Bronchial epithelial cell (primary cell): ENCODE data around the gene MED31. TPM values are rescaled to one million over a fixed set of nuclear protein-coding genes. Genes with fewer than 3 reads are reported as not detected.

Experiments used
- DNase-seq: peaks from one replicate; pipeline ENCODE4 v3.0.0-alpha.2; 2010; ENCODE audit warnings: low read depth
- FAIRE-seq: peaks from 2 replicates; lab custom pipeline; 2011; peaks lifted over from hg19 to GRCh38; lab: Jason Lieb, UNC
- H3K27me3 ChIP-seq: 2 replicates; pipeline ENCODE4 v1.5.1; 2011; ENCODE audit warnings: low read length; ENCODE audit not compliant: control insufficient read depth, insufficient read depth
- H3K36me3 ChIP-seq: 2 replicates; pipeline ENCODE4 v1.5.1; 2011; ENCODE audit warnings: low read length; ENCODE audit not compliant: control insufficient read depth, insufficient read depth
- H3K4me3 ChIP-seq: 2 replicates; pipeline ENCODE4 v1.5.1; 2011; ENCODE audit warnings: mild to moderate bottlenecking, low read depth, low read length, control low read depth
- total RNA-seq: library from RNA; depleted of rRNA; stranded (reverse); fragments of >200 nt; gene quantifications from 2 replicates; pipeline ENCODE4 v1.2.1, GENCODE V29; 2014
- TF ChIP-seq, protein P1 (sequence below): IDR thresholded peaks from 2 replicates; pipeline ENCODE4 v1.5.1; 2011; ENCODE audit warnings: mild to moderate bottlenecking, moderate library complexity, low read length, control low read depth, inconsistent platforms; ENCODE audit not compliant: insufficient read depth, severe bottlenecking

The MED31 gene
- total RNA-seq, 1 donor from 2014 or later, result 11.1 TPM

DNA sequence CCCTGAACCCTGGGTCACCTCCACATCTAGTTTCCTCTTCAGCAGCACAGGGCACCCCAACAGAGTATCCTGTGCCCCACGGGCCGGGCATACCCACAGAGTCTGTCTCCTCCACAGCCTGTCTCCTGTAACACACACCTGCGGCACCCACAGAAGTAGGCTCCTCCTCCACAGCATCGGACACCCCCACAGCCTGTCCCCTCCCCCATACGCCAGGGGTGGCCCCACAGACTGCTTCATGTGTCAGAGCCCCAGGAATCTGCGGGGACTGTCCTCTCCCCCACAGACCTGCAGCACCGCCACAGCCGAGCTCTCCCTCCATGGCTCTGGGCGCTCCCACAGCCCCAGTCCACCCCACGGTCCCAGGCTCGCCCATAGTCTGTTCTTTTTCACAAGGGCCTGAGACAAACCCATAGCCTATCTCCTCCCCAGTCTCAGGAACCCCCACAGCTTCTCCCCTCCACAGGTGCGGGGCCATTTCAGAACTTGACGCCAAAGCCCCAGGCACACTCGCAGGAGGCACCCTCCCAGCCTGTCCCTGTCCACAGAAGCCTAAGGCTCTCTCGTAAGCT is 12.3 kb downstream of the MED31 start:
- Histone ChIP-seq H3K27me3 (no peaks in the 10 kb centered on the region), H3K4me3 (peak overlapping the region; percentile 89), H3K36me3 (peaks cover 4% of the 10 kb centered on the region)
- FAIRE-seq (no peak), DNase-seq (no peak)
- TF ChIP-seq, protein P1, sequence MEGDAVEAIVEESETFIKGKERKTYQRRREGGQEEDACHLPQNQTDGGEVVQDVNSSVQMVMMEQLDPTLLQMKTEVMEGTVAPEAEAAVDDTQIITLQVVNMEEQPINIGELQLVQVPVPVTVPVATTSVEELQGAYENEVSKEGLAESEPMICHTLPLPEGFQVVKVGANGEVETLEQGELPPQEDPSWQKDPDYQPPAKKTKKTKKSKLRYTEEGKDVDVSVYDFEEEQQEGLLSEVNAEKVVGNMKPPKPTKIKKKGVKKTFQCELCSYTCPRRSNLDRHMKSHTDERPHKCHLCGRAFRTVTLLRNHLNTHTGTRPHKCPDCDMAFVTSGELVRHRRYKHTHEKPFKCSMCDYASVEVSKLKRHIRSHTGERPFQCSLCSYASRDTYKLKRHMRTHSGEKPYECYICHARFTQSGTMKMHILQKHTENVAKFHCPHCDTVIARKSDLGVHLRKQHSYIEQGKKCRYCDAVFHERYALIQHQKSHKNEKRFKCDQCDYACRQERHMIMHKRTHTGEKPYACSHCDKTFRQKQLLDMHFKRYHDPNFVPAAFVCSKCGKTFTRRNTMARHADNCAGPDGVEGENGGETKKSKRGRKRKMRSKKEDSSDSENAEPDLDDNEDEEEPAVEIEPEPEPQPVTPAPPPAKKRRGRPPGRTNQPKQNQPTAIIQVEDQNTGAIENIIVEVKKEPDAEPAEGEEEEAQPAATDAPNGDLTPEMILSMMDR, result no peak

DNA sequence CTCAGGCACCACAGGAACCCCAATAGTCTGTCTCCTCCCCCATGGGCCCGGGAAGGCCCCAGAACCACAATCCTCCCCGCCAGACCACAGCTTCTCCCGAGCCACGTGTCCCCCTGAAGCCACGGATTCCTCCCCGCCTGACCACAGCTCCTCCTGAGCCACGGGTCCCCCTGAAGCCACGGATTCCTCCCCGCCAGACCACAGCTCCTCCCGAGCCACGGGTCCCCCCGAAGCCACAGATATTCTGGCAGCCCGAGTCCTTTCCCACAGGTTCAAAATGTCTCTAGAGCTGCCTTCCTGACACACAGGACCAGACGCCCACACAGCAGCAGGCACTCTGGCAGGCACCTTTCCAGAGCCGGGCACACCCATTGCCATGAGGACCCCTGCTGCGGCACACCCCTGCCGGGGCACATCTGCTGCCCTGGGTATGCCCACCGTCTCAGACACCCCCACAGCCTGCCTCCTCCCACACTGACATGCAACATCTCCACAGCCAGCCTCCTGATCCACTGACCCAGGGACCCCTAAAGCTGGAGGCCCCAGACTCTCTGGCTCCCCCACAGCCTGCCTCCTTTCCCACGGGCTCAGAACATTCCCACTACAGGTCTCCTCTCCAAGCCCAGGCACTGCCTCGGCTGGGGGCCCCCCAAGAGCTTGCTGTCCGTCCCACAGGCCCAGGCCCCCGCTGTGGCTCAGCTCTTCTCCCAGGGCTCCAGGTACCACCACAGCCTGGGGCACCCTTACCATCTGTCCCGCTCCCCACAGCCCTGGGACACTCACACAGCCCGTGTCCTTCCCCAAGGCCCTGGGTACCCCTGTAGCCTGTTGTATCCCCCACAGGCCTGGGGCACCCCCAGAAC is 13.1 kb downstream of the MED31 start:
- FAIRE-seq (no peak), DNase-seq (no peak)
- H3K36me3 ChIP-seq, result peaks cover 5% of the 10 kb centered on the region
- H3K4me3 ChIP-seq, result no peak overlapping the region
- H3K27me3 ChIP-seq, result no peaks in the 10 kb centered on the region
- TF ChIP-seq, protein P1, result no peak

DNA sequence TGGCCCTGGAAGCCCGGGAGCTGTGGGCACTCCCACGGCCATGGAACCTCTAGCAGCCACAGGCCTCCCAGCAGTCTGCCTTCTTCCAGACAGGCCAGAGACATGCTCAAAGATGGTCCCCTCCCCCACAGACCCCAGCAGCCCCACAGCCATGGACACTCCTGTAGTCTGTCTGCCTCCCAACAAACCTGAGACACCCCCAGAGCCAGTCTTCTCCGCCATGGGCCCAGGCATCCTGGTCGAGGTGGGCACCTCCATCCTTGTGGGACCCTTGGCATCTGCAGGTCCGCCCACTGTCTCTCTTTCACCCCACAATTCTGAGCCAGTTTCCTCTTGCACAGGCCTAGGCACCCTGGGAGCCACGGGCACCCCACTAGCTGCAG is 14.0 kb downstream of the MED31 start:
- no peak for FAIRE-seq
- no peak for DNase-seq
- TF ChIP-seq, protein P1, result no peak
- Histone ChIP-seq H3K27me3 (no peaks in the 10 kb centered on the region), H3K4me3 (no peak overlapping the region), H3K36me3 (peaks cover 9% of the 10 kb centered on the region)

DNA sequence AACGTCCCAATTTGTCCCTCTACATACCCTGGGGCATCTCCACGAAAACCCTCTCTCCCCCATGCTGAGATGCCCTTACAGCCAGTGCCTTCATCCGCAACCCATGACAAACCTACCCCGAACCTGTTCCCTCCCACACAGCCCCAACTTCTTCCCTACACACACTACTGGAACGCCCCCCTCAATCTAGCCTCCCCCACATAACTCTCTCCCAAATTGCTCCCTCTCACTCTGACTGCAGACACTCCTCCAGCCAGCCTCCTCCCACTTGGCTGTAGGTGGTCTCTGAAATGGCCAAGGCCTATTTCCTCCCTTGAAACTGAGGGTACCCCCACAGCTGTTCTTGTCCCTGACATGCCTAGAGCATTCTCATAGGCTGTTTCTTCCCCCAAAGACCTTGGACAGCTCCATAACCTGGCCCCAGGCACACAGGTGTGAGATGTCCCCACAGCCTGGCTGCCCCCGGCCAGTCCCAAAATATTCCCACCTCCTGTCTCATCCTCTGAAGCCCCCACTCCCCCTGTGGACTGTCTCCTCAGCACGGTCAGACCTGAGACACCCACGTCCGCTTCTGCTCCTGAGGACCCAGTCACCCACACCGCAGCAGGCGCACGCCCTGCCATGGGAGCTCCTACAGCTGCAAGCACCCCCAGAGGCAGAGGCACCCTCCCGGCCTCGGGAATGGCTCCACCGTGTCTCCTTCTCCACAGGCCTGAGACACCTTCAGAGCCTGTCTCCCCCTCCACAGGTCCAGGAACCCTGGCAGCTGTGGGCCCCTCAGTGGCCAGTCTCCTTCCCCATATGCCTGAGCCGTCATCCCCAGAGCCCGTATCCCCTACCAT is 14.6 kb downstream of the MED31 start:
- DNase-seq, result no peak
- Histone ChIP-seq H3K36me3 (peaks cover 8% of the 10 kb centered on the region), H3K4me3 (no peak overlapping the region), H3K27me3 (no peaks in the 10 kb centered on the region)
- FAIRE-seq, result no peak
- TF ChIP-seq, protein P1, result no peak

DNA sequence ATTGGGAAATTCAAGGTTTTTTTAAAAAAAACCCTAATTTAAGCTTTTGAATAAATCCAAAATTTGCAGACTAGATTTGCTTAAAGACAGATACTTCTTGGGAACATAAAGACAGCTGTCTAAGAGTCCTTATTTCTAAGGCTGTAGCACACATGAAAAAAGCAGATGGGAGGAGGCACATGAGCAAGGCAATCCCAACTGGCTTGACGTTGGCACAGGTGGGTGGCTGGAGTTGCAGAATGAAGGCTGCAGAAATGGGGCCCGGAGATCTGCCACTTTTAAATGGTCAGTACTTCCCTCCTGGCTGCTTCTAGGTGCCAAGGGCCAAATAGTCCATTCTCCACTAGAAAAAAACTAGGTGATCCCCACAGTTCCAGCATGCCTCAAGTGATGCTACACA is 15.3 kb downstream of the MED31 start:
- H3K4me3 ChIP-seq, result no peak overlapping the region
- FAIRE-seq (no peak), DNase-seq (no peak)
- H3K27me3 ChIP-seq, result no peaks in the 10 kb centered on the region
- TF ChIP-seq, protein P1, result no peak
- H3K36me3 ChIP-seq, result peaks cover 8% of the 10 kb centered on the region
